Inflammatory macrophage (primary cell): ENCODE results near the gene ZEB2.

Experiments
- DNase-seq, 2 donors: peaks; one replicate each; pipeline ENCODE4 v3.0.0-alpha.2; 2020 to 2022

ZEB2 gene

GRCh38 chr2:144448389-144449027 lies 71.4 kb downstream of the ZEB2 start:
- no peak for DNase-seq

DNA sequence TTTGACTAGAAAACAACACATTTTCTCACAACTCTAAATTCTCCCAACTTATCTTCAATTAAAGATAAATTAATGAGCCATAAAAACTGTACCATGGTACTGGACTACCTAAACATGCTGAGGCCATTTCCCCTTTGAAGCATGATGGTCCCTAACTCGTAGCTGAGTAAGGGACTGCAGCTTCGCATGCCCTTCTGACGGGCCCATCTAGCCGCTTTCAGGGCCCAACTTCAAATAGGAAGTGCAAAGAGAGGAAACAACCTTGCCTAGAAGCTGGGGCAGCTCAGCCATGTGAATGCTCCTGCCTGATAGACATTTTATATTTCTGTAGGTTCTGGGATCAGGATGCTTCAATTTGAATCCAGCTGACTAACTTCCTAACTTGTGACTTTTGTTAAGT lies 72.4 kb downstream of the ZEB2 start:
- DNase-seq, result peak in 1 of 2 donors; percentile 20

DNA sequence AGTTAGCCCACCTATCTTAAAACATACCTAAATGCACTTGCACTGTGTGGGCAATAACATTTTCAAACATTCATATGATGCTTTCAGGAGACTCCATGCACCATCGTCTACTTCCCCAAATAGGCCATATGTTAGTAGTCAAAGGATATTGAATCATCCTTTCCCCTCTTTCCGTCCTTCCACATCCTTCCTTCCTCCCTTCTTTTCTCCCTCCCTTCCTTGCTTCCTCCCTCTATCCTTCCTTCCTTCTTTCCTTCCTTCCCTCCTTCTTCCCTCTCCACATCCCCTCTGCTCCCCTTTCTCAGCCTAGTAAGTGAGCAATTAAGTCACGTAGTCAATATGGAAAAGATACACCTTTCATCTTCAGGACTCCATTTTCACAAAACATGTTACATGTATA lies 73.8 kb downstream of the ZEB2 start:
- DNase-seq, result no peak

DNA sequence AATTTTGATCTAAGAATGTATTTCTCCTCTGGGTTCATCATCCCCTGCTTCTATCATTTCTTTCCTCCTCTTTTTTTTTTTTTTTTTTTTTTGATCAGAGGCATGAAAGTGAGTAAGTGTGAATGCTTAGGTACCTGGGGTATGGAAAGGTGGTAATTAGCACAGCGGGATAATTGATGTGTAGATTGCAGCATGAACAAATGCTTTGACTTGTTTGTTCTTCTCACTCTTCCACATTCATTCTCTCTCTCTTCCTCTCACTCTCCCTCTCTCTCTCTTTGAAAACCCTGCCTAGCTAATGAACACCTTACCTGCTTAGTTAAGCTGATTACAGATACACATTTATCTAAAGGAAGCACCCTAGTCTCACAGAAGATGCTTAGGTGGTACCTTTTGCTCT lies 74.7 kb downstream of the ZEB2 start:
- no peak for DNase-seq

GRCh38 chr2:144443837-144444817 lies 75.8 kb downstream of the ZEB2 start:
- DNase-seq, result no peak

GRCh38 chr2:144441711-144442141 lies 78.2 kb downstream of the ZEB2 start:
- DNase-seq, result no peak

GRCh38 chr2:144439993-144440392 lies 79.9 kb downstream of the ZEB2 start:
- no peak for DNase-seq

GRCh38 chr2:144438801-144439631 lies 80.9 kb downstream of the ZEB2 start:
- no peak for DNase-seq

DNA sequence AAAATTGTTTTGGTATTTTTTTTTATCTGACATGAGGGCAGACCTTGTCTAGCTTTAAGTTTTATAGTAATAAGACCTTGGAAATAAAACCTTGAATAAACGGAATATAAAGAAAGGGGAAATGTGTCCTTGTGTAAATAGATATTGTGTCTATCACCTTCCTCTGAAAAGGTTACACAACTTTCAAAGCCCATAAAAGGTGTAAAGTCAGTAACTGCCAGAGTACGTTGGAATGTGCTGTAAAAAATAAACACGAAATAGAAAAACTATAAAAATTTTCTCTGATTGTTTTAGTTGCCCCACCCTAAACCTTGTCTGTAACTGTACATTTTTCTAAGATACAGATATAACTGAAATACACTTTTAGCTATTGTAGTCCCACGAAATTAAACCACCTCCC lies 82.3 kb downstream of the ZEB2 start:
- DNase-seq, result no peak

DNA sequence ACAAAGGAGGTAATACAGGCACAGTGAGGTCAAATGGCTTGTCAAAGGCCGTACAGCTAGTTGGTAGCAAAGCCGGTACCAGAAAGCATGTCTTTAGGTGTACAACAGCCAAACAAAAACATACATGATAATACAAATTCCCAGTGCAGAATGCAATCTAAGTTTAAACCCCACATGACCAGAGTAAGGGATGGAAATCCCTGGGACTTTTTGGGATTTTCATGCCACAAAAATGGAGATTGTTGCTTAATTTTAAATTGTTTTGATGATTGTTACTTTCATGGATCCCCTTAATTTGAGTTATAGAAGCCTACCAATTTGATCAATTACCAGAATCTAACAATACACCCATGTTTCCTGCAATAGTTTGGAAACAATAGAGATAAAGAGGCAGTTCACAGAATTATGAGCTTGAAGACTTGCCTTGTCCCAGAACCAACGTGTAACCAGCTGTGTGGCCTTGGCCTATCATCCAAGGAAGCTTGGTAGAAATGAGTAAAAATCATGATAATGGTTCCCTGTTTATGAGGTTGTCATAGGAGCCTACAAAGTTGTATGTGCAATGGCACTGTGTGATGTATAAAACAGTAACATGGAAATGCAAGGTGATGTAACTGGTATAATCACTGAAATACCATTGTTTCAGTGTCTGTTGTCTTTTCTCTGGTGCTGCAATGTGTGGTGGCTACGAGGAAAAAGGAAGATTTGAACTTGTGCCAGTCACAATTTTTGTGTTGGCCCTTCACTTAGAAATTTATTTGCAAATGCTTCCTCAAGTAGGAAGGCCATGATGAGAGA lies 85.3 kb downstream of the ZEB2 start:
- peak; percentile 30 to 68 for DNase-seq

DNA sequence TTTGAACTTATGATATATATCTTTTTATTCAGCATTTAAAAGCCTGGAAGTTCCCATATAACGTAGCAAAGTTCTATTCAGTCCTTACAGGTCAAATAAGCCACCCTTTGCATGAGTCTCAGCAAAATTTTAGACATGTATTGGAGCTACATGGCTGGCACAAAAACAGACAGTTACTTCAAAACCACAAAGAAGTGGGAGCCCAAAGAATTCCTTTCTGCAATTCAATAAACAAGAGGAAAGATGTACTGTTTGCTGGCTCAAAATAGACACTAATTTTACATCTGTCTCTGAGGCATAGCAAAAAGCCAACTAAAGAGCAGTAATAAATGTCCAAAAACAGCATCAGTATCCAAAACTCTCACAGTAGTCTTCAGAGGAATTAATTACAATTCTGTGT lies 87.0 kb downstream of the ZEB2 start:
- DNase-seq, result no peak

DNA sequence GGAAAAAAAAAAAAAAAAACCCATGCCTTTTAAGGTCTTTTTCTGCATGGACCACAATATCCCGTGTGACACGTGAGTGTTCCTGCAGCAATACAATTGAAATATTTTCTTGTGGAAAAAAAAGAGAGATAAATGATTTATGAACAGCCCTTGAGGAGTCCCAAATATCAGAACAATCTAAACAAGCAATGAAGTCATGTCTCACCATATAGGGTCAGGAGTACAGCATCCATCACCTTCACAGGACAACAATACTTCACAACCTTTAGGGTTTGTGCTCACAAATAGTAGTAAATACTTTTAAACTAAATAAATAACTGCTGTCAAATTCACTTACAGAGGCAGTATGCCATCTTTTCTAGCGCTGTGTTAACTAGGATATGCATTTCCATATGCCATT lies 87.9 kb downstream of the ZEB2 start:
- DNase-seq, result no peak

DNA sequence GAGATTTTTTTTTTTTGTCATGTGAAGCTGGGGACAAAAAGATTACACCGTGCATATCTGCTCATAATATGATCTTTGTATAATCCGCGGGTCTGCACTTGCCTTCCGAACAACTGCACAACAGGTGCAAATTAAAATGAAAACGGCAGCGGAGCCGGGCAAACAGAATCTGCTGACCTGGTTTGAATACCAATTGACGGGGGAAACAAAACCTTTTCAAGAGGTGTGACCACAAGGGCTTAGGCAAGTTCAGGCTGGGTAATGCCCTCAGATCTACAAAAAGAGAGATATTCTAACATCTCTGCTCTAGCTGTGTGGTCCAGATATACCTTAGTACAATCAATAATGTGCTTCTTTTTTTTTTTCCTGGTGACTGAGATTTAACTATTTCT lies 88.5 kb downstream of the ZEB2 start:
- DNase-seq, result no peak

GRCh38 chr2:144430722-144431391 lies 89.1 kb downstream of the ZEB2 start:
- no peak for DNase-seq

DNA sequence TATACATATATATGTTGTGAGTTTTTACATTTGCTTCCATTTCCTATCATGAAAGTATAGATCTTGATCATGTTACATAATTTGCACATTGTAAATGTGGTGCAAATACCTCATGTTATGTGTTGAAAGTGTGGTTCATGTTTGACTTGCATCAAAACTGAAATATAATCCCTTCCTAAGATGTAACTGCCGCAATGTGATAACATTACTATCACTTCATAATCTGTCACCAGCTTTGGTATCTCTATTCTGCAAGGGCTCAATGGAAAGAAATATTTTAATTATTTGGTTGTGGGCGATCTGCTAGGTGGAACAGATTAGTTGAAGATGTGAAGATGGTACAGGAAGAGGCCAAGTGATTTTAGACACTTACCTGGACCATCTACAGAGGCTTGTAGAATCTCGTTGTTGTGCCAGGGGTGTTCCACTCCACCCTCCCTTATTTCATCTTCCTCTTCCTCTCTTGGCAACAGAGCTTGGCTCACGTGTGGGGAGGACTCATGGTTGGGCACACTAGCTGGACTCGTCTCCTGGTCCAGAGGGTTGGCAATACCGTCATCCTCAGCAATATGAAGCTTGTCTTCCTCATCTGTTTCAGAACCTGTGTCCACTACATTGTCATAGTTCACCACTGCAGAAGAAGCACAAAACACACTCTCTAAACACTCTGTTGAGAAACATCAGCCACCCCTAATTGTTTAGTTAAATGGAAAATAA lies 90.4 kb downstream of the ZEB2 start:
- peak; percentile 46 to 47 for DNase-seq

- DNase-seq, result no peak
These were observed 92.9 kb downstream of the ZEB2 start for GRCh38 chr2:144426981-144427479.

DNA sequence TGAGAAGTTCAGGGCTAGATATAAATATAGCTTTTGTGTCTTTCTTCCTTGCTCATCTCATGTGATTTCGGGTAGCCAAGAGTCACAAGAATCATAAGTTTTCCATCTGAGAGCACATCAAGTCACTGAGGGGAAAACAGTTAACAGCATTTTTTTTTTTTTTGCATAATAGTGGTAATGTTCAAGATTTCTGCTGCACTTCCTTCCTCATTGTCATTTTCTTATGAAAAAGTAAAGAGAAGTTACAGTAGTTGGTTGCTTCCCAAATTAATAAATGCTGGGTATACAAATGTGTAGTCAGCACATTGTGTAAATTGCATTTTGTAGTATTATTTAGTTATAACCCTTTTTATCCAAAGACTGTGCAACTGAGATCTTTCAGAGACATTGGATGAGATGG lies 93.6 kb downstream of the ZEB2 start:
- peak; percentile 74 to 92 for DNase-seq

DNA sequence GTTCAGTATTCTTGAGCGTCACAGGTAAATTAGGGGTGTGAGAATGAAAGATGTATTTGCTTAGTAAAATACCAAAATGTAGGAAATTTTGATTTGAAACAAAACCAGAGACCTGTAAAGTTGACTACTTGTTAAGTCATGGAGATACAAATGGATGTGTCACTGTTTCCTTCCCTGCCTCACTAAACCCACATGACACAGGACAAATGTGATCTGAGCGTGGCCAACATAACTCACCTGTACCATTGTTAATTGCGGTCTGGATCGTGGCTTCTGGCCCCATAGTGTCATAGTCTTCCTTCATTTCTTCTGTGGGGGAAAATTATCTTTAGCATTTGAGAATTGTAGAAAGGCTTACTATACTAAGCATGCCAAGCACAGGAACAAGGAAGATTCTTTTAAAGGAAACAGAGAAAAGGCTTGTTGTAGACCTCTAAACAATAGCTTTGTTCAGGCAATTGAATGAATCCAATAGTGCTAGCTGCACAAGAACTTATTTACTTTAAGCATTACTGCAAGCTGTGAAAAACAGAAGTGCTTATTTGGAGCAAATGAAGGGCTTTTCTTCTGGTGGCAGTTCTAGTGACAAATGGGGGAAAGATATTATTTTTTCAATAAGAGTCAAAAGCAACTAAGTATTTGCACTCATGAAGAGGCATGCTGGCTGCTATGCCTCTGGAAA lies 95.2 kb downstream of the ZEB2 start:
- no peak for DNase-seq

DNA sequence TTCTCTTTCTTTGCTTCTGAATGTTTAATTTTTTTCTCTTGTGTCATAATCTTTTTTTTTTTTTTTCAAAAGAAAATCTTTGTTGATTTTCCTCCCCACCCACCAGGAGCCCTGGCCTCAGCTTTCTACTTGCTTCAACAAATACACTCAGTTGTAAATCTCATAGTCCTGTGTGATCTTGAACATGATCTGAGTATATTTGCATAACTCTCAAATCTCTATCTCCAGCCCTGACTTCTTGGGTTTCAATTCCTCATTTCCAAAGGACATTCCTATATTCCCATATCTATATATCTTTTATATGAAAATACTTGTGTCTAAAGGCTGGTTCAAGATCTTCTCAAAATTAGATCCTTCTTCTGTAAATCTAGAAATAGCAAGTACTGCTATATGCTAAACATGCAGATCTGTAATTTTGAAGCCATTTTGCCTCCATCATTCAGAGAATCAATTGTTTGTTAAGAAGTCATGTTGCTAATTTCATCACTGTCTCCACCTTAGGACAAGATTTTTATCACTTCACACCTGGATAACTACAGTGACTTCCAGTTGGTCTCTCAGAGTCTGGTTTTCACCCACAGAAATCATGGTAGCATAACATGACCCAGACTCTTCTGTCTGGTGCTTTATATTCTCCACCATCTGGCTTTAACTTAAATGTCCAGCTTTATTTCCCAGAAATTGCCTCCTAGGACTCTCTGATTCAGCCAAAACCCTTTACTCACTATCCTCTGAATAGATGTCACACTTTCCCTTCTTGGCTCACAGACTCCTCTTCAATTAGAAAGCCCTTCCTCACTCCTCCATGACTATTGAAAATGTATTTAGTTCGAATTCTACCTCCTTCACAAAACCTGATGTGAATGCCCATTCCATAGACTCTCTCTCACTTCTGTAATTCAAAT lies 98.1 kb downstream of the ZEB2 start:
- no peak for DNase-seq
